H9 (cell line): Measurements from ENCODE around the gene COL23A1. TPM values are rescaled to one million over a fixed set of nuclear protein-coding genes. Genes with fewer than 3 reads are reported as not detected.

ENCODE experiments used
- DNase-seq: peaks from one replicate; pipeline ENCODE4 v3.0.0-alpha.2; 2017
- H2AFZ ChIP-seq: one replicate; pipeline ENCODE4 v1.6.1; 2013; ENCODE audit warnings: mild to moderate bottlenecking, low read length, control low read depth, moderate library complexity
- H2AK5ac ChIP-seq: 2 replicates; pipeline ENCODE4 v1.6.1; 2013; ENCODE audit warnings: low read length, control low read depth, mixed read lengths; ENCODE audit not compliant: insufficient read length
- H2BK120ac ChIP-seq: one replicate; pipeline ENCODE4 v1.6.1; 2013; ENCODE audit warnings: low read depth, mild to moderate bottlenecking, low read length, control low read depth, inconsistent platforms; ENCODE audit not compliant: poor library complexity, severe bottlenecking
- H2BK12ac ChIP-seq: 2 replicates; pipeline ENCODE4 v1.6.1; 2013; ENCODE audit warnings: low read length, control low read depth, mixed read lengths, low read depth; ENCODE audit not compliant: insufficient read length
- H2BK15ac ChIP-seq: 2 replicates; pipeline ENCODE4 v1.6.1; 2013; ENCODE audit warnings: low read depth, low read length, control low read depth
- H2BK20ac ChIP-seq: one replicate; pipeline ENCODE4 v1.6.1; 2013; ENCODE audit warnings: low read depth, mild to moderate bottlenecking, low read length, control low read depth, inconsistent platforms; ENCODE audit not compliant: poor library complexity, severe bottlenecking
- H2BK5ac ChIP-seq: 2 replicates; pipeline ENCODE4 v1.6.1; 2013; ENCODE audit warnings: low read length, control low read depth, mixed read lengths; ENCODE audit not compliant: insufficient read length
- H3K14ac ChIP-seq: 2 replicates; pipeline ENCODE4 v1.6.1; 2013; ENCODE audit warnings: low read length, control low read depth; ENCODE audit not compliant: insufficient read depth
- H3K18ac ChIP-seq: 2 replicates; pipeline ENCODE4 v1.6.1; 2013; ENCODE audit warnings: low read depth, mild to moderate bottlenecking, mixed read lengths, low read length, control low read depth; ENCODE audit not compliant: insufficient read length
- H3K23ac ChIP-seq: 2 replicates; pipeline ENCODE4 v1.6.1; 2013; ENCODE audit warnings: low read length, control low read depth, mixed read lengths, low read depth; ENCODE audit not compliant: insufficient read length
- H3K23me2 ChIP-seq: 2 replicates; pipeline ENCODE4 v1.6.1; 2013; ENCODE audit warnings: low read depth, mild to moderate bottlenecking, mixed read lengths, low read length, control low read depth; ENCODE audit not compliant: insufficient read length, poor library complexity, severe bottlenecking
- H3K27ac ChIP-seq: 2 replicates; pipeline ENCODE4 v1.5.1; 2013; ENCODE audit warnings: low read length, control low read depth, mixed read lengths, low read depth; ENCODE audit not compliant: insufficient read length
- H3K27me3 ChIP-seq: 2 replicates; pipeline ENCODE4 v1.6.1; 2013; ENCODE audit warnings: low read length, control low read depth, inconsistent platforms; ENCODE audit not compliant: insufficient read depth
- H3K4ac ChIP-seq: 2 replicates; pipeline ENCODE4 v1.6.1; 2013; ENCODE audit warnings: low read depth, mild to moderate bottlenecking, control low read depth, inconsistent platforms, low read length, moderate library complexity
- H3K4me1 ChIP-seq: 2 replicates; pipeline ENCODE4 v1.6.1; 2013; ENCODE audit warnings: low read length, control low read depth, inconsistent platforms; ENCODE audit not compliant: insufficient read depth
- H3K4me2 ChIP-seq: 2 replicates; pipeline ENCODE4 v1.6.1; 2013; ENCODE audit warnings: low read length, control low read depth, mixed read lengths; ENCODE audit not compliant: insufficient read length, insufficient read depth
- H3K56ac ChIP-seq: 2 replicates; pipeline ENCODE4 v1.6.1; 2013; ENCODE audit warnings: low read depth, mild to moderate bottlenecking, mixed read lengths, low read length, control low read depth; ENCODE audit not compliant: insufficient read length
- H3K79me1 ChIP-seq: 2 replicates; pipeline ENCODE4 v1.6.1; 2013; ENCODE audit warnings: low read depth, mild to moderate bottlenecking, moderate library complexity, low read length, control low read depth, inconsistent platforms; ENCODE audit not compliant: insufficient read depth, poor library complexity, severe bottlenecking
- H3K79me2 ChIP-seq: 2 replicates; pipeline ENCODE4 v1.6.1; 2013; ENCODE audit warnings: low read length, control low read depth, inconsistent platforms; ENCODE audit not compliant: insufficient read depth
- H3K9ac ChIP-seq: 2 replicates; pipeline ENCODE4 v1.6.1; 2013; ENCODE audit warnings: low read length, control low read depth, mixed read lengths; ENCODE audit not compliant: insufficient read length; ENCODE audit errors: extremely low read depth
- H3K9me3 ChIP-seq: one replicate; pipeline ENCODE4 v1.6.1; 2013; ENCODE audit warnings: low read depth, low read length, inconsistent platforms; ENCODE audit not compliant: control insufficient read depth
- H3T11ph ChIP-seq: one replicate; pipeline ENCODE4 v1.6.1; 2013; ENCODE audit warnings: mild to moderate bottlenecking, low read length, control low read depth, inconsistent platforms
- H4K20me1 ChIP-seq: one replicate; pipeline ENCODE4 v1.6.1; 2013; ENCODE audit not compliant: control insufficient read depth, insufficient read length, insufficient read depth
- H4K5ac ChIP-seq: 2 replicates; pipeline ENCODE4 v1.6.1; 2013; ENCODE audit warnings: low read depth, mild to moderate bottlenecking, mixed read lengths, low read length, control low read depth; ENCODE audit not compliant: insufficient read length
- H4K8ac ChIP-seq: replicated peaks from 2 replicates; pipeline ENCODE4 v1.6.1; 2013; ENCODE audit warnings: low read length, control low read depth, mixed read lengths, low read depth; ENCODE audit not compliant: insufficient read length
- H4K91ac ChIP-seq: 2 replicates; pipeline ENCODE4 v1.6.1; 2013; ENCODE audit warnings: low read depth, mild to moderate bottlenecking, moderate library complexity, mixed read lengths, low read length, control low read depth; ENCODE audit not compliant: insufficient read length
- H3K27ac Mint-ChIP-seq, 3 experiments: 2 replicates in 2 of 3; 3 replicates in 1 of 3; pipeline ENCODE4 v1.8.0; 2020 to 2021; ENCODE audit warnings: mixed read lengths in 3 of 3, mild to moderate bottlenecking in 1 of 3, moderate library complexity in 1 of 3
- H3K27me3 Mint-ChIP-seq: 2 replicates; pipeline ENCODE4 v1.8.0; 2021; ENCODE audit warnings: low read depth, mild to moderate bottlenecking, moderate library complexity, mixed read lengths
- H3K36me3 Mint-ChIP-seq, 3 experiments: 2 replicates in 2 of 3; 3 replicates in 1 of 3; pipeline ENCODE4 v1.8.0; 2020 to 2021; ENCODE audit warnings: low read depth in 3 of 3, mixed read lengths in 3 of 3; ENCODE audit not compliant: insufficient read depth in 1 of 3
- H3K4me1 Mint-ChIP-seq, 2 experiments: 2 replicates each; pipeline ENCODE4 v1.8.0; 2020; ENCODE audit warnings: mixed read lengths in 2 of 2
- H3K4me3 Mint-ChIP-seq, 2 experiments: 2 replicates in 1 of 2; 3 replicates in 1 of 2; pipeline ENCODE4 v1.8.0; 2020 to 2021; ENCODE audit warnings: mild to moderate bottlenecking in 2 of 2, mixed read lengths in 2 of 2, moderate library complexity in 1 of 2
- H3K9me3 Mint-ChIP-seq, 2 experiments: 2 replicates in 1 of 2; 3 replicates in 1 of 2; pipeline ENCODE4 v1.8.0; 2020; ENCODE audit warnings: mild to moderate bottlenecking in 2 of 2, mixed read lengths in 2 of 2, moderate library complexity in 1 of 2
- CTCF ChIP-seq: fragments of 200-600 bp; sonication (generic); conservative IDR thresholded peaks from 3 replicates; pipeline ENCODE4 v1.8.0; 2021; ENCODE audit warnings: antibody characterized with exemption, mild to moderate bottlenecking
- WGBS: extraction: QIAGEN DNeasy Blood & Tissue Kit; methylation state at CpG from one replicate; pipeline ENCODE4 v1.1.7; 2013; ENCODE audit warnings: missing lambda C conversion rate, low lambda C conversion rate, mixed read lengths; ENCODE audit not compliant: insufficient read length; ENCODE audit errors: extremely low coverage; 5-methylcytosine and 5-hydroxymethylcytosine counted together
- total RNA-seq: library from RNA; stranded (reverse); gene quantifications from 2 replicates; pipeline ENCODE4 v1.2.1, GENCODE V29; 2021

Gene COL23A1
- total RNA-seq, 1 experiment from 2014 or later, result 2.6 TPM

DNA sequence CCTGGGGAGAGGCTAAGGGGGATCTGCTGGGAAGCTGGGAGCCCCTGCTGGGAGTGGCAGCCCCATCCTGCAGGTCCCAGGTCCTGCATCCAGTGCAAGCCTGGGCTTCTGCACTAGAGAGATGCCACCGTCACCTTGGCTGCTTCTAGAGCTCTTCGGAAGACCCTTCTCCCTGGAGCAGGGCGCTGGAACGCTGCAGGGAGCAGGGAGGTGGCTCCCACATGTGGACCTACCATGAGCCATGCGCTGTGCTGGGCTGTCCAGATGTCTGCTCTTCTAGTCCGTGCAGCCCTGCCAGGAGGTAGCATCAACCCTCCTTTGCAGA lies 266.7 kb downstream of the COL23A1 start:
- Histone ChIP-seq H3K23me2 (no peaks in the 10 kb centered on the region), H3K14ac (no peak overlapping the region), H3K18ac (no peak overlapping the region), H2AFZ (no peak overlapping the region), H4K91ac (no peak overlapping the region), H2BK20ac (no peak overlapping the region), H2BK5ac (no peak overlapping the region), H4K8ac (no peak overlapping the region), H3K4me1 (no peaks in the 10 kb centered on the region), H3K23ac (no peak overlapping the region), H3K9me3 (no peaks in the 10 kb centered on the region), H3K27ac (no peak overlapping the region), H3K9ac (no peak overlapping the region), H3K56ac (no peak overlapping the region), H2BK12ac (no peak overlapping the region), H3K27me3 (no peaks in the 10 kb centered on the region), H3K79me1 (no peaks in the 10 kb centered on the region), H3K79me2 (no peaks in the 10 kb centered on the region), H3K4me2 (no peak overlapping the region), H4K20me1 (no peaks in the 10 kb centered on the region), H2BK120ac (no peak overlapping the region), H3K4ac (no peak overlapping the region), H4K5ac (no peak overlapping the region), H3T11ph (no peak overlapping the region), H2BK15ac (no peak overlapping the region), H2AK5ac (no peak overlapping the region)
- Mint-ChIP-seq H3K27ac (peak overlapping the region in 1 of 3 experiments; percentile 85; a peak in 1 of 7 replicates), H3K27me3 (peaks cover 5% of the 10 kb centered on the region), H3K4me3 (no peak overlapping the region), H3K4me1 (peaks cover 12 to 21% of the 10 kb centered on the region in 2 experiments), H3K9me3 (no peaks in the 10 kb centered on the region), H3K36me3 (no peaks in the 10 kb centered on the region; a peak in 1 of 7 replicates)
- no CpG with 5 or more reads among the region's 6 CpGs for WGBS
- DNase-seq, result no peak
- no peak for TF ChIP-seq CTCF
